Measurements from ENCODE around the gene CCDC40. TPM values are rescaled to one million over a fixed set of nuclear protein-coding genes. Genes with fewer than 3 reads are reported as not detected.

CCDC40 gene
- total and polyA plus RNA-seq, 9 of the 15 experiments (the other 6 are each of a cell fraction or from before 2014, with no cell fraction given), result 0.07 to 0.33 TPM; not detected in 7

GRCh38 chr17:80147035-80147822 lies 110.8 kb downstream of the CCDC40 start, which contains the start of gene EIF4A3 (continued):
- TF ChIP-seq ZBTB5 (IDR thresholded peaks at IDR 0.05) (no peak), CC2D1A (IDR thresholded peaks at IDR 0.05) (no peak), KDM4B (IDR thresholded peaks at IDR 0.05; ENCODE audit: borderline replicate concordance in 2 of 2, low read depth in 1 of 2) (no peak), CBFB (CRISPR knock-in tag; IDR thresholded peaks at IDR 0.05) (no peak), ZNF197 (CRISPR knock-in tag; IDR thresholded peaks at IDR 0.05; ENCODE audit: low read depth) (no peak), NR1H2 (CRISPR knock-in tag; IDR thresholded peaks at IDR 0.05) (no peak), XRCC4 (IDR thresholded peaks at IDR 0.05; ENCODE audit: extremely low read depth, insufficient read depth, insufficient read length) (no peak), CXXC5 (CRISPR knock-in tag; IDR thresholded peaks at IDR 0.05) (peak; percentile 99), ZNF511 (CRISPR knock-in tag; IDR thresholded peaks at IDR 0.05) (no peak; the same call in 1 of the 2 replicates), RCOR1 (IDR thresholded peaks at IDR 0.05; ENCODE audit: borderline replicate concordance in 1 of 2, low read depth in 2 of 2, low read length in 2 of 2) (no peak), ZNF668 (CRISPR knock-in tag; IDR thresholded peaks at IDR 0.05) (no peak), XRCC5 (IDR thresholded peaks at IDR 0.05; ENCODE audit: low read depth, low read length) (no peak), NCOA4 (IDR thresholded peaks at IDR 0.05; ENCODE audit: partially characterized antibody) (no peak), ZC3H4 (CRISPR knock-in tag; IDR thresholded peaks at IDR 0.05; ENCODE audit: borderline replicate concordance) (no peak; the same call in 1 of the 2 replicates)
- TF ChIP-seq, protein P1, sequence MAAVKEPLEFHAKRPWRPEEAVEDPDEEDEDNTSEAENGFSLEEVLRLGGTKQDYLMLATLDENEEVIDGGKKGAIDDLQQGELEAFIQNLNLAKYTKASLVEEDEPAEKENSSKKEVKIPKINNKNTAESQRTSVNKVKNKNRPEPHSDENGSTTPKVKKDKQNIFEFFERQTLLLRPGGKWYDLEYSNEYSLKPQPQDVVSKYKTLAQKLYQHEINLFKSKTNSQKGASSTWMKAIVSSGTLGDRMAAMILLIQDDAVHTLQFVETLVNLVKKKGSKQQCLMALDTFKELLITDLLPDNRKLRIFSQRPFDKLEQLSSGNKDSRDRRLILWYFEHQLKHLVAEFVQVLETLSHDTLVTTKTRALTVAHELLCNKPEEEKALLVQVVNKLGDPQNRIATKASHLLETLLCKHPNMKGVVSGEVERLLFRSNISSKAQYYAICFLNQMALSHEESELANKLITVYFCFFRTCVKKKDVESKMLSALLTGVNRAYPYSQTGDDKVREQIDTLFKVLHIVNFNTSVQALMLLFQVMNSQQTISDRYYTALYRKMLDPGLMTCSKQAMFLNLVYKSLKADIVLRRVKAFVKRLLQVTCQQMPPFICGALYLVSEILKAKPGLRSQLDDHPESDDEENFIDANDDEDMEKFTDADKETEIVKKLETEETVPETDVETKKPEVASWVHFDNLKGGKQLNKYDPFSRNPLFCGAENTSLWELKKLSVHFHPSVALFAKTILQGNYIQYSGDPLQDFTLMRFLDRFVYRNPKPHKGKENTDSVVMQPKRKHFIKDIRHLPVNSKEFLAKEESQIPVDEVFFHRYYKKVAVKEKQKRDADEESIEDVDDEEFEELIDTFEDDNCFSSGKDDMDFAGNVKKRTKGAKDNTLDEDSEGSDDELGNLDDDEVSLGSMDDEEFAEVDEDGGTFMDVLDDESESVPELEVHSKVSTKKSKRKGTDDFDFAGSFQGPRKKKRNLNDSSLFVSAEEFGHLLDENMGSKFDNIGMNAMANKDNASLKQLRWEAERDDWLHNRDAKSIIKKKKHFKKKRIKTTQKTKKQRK (IDR thresholded peaks at IDR 0.05; ENCODE audit: borderline replicate concordance, low read depth, low read length), result no peak
- TF ChIP-seq, protein P2, sequence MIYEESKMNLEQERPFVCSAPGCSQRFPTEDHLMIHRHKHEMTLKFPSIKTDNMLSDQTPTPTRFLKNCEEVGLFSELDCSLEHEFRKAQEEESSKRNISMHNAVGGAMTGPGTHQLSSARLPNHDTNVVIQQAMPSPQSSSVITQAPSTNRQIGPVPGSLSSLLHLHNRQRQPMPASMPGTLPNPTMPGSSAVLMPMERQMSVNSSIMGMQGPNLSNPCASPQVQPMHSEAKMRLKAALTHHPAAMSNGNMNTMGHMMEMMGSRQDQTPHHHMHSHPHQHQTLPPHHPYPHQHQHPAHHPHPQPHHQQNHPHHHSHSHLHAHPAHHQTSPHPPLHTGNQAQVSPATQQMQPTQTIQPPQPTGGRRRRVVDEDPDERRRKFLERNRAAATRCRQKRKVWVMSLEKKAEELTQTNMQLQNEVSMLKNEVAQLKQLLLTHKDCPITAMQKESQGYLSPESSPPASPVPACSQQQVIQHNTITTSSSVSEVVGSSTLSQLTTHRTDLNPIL (CRISPR knock-in tag; IDR thresholded peaks at IDR 0.05), result no peak
- TF ChIP-seq, protein P3, sequence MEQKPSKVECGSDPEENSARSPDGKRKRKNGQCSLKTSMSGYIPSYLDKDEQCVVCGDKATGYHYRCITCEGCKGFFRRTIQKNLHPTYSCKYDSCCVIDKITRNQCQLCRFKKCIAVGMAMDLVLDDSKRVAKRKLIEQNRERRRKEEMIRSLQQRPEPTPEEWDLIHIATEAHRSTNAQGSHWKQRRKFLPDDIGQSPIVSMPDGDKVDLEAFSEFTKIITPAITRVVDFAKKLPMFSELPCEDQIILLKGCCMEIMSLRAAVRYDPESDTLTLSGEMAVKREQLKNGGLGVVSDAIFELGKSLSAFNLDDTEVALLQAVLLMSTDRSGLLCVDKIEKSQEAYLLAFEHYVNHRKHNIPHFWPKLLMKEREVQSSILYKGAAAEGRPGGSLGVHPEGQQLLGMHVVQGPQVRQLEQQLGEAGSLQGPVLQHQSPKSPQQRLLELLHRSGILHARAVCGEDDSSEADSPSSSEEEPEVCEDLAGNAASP (IDR thresholded peaks at IDR 0.05), result no peak

Data from K562 (cell line).